HG03439 (cell line): ENCODE measurements around the gene CDCP2.
"Not testable (repeated sequence)": the region's sequence is repeated elsewhere in the genome, so short reads cannot be mapped to it uniquely, and the experiment has no call there.

ENCODE experiments used
- ATAC-seq: cut with Tn5 transposase; IDR thresholded peaks from one replicate; pipeline ENCODE4 v1.9.1; 2021; ENCODE audit warnings: mild to moderate bottlenecking, moderate library complexity; ENCODE audit not compliant: unreplicated experiment

Gene CDCP2

DNA sequence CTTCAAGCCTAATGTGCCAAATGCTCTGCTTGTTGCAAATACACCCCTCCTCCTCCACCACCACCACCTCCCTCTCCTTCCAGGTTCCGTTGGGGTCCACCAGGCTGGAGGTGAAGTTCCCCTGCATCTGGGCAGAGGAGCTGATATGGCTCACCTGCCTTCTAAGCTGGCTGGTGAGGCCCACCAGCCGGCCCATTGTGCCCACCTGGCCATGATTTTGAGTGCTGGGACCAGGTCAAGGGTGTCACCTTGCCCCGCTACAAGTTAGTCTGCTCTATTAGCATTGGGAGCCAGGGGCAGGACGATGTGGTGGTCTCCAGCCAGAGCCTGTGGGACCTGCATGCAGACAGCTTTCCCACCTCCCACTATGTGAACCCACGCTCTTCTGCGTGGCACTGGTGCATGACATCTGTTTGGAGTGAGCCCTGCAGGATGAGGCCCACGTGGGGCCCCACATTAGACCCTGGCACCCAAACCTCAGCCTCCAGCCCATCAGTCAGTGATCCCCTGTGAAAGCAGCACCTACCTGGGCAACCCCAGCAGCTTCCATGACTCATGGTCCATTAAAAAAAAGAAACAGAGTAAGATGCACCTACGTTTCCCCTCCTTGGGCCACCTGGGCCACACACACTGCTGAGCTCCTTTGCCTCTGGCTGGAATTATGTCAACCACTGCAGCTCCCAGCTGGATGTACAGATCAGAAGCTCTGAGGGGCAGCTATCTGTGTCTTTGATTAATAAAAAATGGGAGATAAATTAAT, 15.6 kb upstream of the CDCP2 start:
- ATAC-seq = no peak

DNA sequence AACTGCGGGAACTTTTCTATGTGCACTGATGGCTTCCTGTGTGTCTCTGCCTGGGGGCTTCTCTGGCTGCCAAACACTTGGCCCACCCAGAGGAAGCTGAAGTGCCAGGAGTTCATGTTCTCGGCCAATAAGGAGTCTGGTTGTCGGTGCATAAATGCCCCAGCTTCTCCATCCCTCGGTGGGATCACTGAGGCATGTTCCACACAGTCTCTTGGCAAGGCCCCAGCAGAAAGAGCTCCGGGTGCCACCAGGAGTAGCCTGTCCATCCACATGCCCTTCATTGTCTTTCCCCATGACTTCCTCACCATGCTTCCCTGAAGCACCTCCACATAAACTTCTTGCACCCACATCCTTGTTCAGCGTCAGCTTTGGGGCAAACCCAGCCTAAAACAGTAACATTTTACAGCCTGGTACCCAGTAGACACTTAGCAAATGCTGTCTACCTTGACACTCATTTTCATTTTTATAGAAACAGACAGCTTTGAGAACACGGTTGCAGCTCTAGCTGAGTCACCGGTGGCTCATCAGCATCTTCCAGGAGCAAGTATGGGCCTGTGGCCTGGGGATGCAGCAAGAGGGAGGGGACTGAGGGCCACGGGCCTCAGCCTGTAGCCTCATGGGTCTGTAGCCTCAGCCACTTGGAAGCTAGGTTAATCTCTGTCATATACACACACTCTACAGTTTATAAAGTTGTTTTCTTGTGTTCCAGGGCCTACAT, 14.8 kb upstream of the CDCP2 start:
- no peak for ATAC-seq

DNA sequence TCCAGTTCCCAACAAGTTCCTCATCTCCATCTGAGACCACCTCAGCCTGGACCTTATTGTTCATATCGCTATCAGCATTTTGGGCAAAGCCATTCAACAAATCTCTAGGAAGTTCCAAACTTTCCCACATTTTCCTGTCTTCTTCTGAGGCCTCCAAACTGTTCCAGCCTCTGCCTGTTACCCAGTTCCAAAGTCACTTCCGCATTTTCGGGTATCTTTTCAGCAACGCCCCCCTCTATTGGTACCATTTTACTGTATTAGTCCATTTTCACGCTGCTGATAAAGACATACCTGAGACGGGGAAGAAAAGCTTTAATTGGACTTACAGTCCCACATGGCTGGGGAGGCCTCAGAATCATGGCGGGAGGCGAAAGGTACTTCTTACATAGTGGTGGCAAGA, 13.6 kb upstream of the CDCP2 start:
- ATAC-seq = not testable (repeated sequence)

DNA sequence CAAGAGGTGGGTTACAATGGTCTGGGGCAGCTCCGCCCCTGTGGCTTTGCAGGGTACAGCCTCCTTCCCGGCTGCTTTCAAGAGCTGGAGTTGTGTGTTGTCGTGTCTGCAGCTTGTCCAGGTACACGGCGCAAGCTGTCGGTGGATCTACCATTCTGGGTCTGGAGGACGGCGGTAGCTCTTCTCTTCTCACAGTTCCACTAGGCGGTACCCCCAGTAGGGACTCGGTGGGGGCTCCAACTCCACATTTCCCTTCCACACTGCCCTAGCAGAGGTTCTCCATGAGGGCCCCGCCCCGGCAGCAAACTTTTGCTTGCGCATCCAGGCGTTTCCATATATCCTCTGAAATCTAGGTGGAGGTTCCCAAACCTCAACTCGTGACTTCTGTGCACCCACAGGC, 12.3 kb upstream of the CDCP2 start:
- ATAC-seq = no peak

DNA sequence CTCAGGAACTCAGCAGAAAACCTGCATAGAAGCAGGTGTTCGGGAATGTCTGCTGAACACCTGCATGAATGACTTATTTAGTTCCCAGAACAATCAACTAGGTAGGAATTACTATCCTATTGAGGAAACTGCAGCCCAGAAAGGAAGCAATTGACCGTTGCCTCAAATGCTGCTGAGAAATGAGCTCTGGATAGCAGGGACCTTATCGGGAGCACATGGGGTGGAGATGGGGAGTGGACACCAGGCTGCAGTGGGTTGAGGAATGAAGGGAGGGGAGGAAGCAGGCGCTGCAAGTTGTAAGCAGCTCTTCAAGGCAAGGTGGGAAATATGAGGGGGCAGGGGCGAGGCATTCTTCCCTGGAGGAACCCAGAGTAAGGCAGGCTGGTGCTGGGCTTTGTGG, 10.8 kb upstream of the CDCP2 start:
- ATAC-seq = no peak

DNA sequence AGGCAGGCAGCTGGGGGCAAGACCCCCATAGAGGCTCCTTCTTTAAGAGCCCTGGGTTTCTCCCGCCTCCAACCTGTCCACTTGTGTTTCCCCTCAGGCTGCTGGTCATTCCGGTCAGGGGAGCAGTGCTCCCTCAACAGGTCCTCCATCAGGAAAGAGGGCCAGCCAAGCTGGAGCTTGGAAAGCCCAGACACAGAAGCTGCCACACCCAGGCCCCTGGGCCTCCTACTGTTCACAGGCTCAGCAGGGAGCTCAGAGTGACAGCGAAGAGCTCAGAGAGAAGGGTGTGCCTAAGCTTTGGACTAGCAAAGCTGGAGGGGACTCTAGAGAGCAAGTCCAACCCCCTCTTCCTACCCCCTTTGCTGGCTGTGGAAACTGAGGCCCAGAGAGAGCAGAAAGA, 10.3 kb upstream of the CDCP2 start:
- ATAC-seq = no peak

DNA sequence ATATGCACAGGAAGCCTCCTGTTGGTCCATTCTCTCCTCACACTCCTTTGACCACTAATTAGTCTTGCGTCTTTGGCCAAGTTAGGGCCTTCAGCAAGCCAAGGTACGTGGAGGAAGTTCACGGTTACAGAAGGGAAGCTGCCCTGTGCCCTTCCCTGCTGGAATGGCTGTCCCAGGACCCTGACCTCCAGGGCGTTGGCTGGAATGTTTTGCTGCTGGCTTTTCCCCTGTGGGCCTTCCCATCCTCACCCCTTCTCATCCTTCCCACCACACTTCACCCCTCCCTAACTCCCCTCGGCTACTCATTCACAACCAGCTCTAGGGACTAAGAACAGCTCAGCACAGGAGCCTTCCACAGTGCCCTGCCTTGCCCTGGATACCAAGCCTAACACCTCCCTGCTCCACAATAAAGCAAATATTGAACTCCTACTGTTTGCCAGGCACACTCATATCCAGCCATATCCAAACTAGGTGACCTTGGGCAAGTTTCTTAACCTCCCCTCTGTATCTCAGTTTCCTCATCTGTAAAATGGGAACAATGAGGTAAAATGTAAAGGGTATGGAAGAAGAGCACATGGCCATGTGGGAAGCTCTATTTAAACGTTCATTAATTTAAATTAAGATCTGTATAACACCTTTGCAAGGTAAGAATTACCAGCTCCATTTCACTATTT, 8.8 kb upstream of the CDCP2 start:
- ATAC-seq = no peak

DNA sequence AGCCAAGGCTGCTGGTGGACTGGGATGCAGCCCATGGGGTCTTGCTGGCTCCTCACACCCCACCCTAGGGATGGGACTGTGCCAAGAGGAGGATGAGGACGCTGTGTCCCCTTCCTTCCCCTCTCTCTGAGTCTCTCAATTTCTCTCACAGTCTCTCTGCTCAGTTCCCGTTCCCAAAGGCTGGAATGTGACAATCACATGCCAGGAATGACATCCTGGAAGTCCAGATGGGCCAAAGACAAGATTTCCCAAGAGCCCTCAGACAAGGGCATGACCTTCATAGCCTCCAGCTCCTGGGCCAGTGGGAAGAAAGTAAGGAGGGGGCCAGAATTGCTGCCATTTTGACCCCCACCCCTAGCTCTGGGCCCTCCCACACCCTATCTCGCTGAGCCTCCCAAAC, 7.6 kb upstream of the CDCP2 start:
- no peak for ATAC-seq

DNA sequence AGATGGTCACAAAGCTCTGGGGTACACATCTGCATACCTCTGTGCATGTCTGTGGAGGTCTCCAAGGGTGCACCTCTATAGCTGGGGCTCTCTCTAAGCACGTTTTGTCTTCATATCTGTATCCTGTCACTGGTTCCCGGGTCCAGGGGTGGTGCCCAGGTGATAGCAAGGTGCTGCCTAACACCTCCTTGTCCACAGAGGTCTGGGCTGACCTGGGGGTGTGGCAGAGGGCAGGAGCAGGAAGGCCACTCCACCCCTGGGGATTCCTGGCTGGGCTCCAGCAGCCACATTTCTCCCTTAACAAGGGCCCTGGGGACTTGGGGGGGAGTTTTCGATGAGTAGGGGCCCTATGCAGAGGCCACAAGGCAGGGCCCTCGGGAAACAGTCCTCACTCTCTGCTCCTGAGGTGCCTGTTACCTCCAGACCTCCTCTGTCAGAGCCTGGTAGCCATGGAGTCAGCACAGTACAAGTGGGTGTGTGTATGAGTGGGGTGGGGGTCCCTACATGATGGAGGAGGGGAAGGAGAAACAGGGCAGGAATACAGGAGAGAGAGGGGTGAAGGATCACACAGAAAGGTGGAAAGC, 7.0 kb upstream of the CDCP2 start:
- ATAC-seq = no peak

DNA sequence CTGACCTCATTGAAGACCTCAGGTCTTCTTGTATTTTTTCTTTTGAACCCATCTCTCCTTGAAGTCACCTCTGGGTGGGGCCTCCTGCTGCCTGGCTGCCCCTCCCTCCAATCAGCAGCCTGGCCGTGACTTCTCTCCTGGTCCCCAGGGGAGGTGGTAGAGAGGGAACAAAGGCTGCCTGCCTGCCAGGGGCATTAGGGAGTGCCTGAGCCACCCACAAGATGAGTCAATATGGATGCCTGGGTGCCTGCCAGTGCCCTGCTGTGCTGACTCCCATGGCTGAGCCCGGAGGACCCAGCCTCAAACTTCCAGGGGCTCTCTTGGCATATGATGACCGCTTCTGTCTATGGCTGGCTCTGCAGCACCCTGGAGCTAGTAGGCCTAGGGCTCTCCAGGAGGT, 5.3 kb upstream of the CDCP2 start:
- no peak for ATAC-seq

DNA sequence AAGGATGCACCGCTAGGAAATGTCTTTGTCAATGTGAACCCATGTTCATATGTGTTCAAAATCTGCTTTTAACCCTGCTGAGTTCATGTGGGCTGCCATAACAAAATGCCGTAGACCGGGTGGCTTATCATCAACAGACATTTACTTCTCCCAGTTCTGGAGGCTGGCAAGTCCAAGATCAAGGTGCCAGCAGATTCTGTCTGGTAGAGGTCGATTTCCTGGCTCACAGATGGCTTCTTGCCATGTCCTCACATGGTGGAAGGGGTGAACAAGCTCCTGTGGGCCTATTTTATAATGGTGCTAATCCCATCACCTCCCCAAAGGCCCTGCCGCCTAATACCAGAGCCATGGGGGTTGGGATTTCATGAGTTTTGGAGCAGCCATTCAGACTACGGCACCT, 4.6 kb upstream of the CDCP2 start:
- no peak for ATAC-seq

DNA sequence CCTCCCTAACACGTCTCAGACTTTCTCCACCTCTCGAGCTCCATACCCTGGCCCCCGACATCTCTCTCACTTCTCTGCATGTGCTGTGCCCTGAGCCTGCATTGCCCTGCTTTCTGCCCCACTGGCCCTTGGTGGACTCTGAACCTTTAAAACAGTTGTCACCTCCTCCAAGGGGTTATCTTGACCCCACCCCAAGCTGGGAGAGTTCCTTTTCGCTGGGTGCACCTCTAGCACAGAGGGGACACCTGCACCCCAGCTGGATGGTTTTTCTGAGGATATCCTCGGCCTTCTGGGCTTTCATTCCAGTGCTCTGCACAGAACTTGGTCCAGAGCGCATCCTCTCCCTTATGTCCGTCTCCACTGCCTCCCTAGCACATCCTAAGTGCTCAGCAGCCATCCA, 4.2 kb upstream of the CDCP2 start:
- ATAC-seq = no peak

DNA sequence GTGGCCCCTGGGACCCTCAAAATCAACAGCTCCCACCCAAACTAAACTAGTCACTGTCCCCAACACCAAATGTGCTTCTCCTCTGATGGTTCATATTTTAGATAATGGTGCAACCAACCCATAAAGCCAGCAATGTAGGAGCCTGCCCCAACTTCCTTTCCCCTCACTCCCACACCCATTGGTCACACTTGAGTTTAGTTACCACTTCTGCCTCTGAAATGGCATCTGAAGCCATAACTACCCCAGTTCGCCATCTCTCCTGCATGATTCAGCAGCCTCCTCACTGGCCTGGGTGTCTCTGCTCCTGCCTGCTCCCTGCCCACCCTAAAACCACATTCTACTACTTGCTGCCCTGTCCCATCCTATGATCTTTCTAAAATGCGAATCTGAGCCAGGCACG, 3.4 kb upstream of the CDCP2 start:
- no peak for ATAC-seq

DNA sequence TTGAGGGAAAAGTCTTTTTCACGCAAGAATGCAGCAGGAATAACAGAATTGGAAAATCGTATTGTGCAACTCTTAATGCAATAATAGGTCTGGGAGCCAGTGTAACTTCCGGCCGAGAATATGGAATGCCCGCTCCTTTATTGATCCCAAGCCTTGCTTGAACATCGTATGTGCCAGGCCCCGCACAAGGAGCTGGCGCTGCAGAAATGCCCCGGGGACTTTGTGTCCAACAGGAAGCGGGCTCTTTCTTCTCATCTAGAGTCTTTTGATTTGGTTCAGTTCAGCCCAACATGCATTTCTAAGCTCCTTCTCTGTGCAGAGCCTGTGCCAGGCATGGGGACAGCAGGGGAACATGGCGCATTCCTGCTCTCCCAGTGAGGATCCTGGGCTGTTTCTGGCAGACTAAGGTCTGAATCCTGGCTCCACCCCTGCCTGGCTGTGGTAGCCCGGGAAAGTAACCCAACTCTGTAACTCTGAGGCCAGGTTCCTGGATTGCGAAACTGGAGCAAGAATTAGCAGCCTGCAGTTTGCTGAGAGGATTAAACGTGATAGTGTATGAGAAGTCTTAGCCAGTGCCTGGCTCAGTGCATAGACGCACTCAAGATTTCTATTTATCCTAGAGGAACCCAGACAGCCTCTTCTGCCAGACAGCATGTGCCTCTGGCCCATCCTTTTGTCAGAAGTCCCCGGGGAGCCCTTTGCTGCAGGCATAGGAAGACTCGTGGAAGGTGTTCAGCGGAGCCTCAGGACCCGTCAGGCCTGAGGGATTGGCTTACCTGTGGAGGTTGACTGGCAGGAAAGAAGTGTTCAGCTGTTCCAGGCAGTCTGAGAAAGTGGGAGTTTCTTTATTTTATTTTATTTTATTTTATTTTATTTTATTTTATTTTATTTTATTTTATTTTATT, 987 bp upstream of the CDCP2 start:
- ATAC-seq = no peak

DNA sequence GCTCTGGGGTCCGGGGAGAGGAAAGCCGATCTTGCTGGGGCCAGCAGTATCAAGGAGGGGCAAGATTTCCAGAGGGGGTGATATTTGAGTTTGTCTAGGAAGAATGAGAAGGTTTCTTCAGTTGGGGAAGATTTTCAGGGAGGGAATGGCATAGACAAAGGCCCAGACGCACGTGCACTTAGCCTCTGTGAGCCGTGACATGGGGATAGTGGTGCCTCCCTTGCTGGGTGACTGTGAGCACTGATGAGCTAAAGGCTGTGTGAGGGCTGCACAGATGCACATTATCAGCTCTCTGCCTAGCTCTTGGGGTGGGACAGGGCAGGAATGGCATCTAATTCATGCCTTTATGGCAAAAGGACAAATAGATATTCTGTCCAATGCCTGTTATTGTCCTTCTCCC, 1.8 kb downstream of the CDCP2 start:
- ATAC-seq = no peak

DNA sequence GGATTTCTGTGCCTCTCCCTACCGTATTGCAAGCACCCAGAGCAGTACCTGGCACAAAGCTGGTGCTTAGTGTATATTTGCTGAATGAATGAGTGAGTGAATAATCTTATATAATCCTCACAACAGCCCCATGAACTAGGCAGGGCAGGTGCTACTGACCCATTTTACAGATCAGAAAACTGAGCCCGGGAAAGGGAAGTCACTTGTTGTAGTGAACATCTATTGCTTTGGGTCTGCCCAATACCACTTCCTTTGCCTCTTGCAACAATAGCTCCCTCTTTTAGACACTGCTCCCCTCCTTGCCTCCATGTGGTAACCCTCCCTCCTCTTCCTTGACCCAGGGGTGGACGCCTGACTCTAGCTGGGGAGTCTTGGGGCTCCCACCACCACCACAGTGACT, 3.1 kb downstream of the CDCP2 start:
- ATAC-seq = no peak

DNA sequence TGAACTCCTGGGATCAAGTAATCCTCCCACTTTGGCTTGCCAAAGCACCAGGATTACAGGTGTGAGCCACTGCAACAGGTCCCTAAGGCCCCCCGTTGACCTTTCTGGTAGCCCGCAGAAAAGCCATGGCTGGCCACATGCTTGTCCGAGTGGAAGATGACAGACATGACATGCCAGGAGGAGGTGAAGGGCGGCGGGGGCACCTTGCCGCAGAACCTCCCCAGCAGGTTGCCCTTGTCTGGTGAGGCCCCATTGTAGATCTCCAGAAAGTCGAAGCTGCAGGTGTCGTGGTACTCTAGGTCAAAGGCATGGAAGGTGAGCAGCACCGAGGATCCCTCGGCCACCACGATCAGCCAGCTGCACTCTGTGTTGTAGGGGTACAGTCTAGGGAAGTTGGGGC, 8.4 kb downstream of the CDCP2 start:
- no peak for ATAC-seq

DNA sequence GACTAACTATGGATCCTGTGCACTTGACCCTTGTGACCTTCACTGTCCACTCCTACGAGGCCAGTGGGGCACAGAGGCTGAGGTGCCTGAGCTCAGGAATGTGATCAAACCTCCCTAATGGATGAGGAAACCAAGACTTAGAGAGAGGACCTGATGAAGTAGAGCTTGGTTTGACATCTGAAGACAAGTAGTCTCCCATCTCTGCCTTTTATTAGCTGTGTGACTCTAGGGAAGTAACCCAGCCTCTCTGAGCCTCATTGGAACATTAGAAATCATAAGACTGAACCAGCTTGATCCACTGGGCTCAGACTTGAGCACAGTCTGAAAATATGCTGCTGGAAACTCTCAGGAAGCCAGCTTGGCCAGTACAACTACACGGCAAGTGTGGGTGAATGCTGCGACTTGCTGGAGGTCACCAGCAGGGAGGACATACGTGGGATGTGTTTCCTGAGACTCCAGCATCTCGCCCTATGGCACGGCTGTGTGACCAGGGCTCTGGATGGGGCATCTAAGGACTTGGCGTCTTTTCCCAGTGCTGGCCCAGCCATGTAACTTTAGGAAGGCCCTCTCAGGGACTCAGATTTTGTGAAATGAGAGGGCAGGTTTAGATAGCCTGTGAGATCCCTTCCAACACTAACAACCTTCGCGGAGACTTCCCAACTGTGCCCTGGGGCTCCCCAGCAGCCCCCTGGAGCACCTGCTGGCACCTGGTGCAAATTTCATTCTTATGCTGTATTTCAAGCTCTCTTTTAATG, 10.5 kb downstream of the CDCP2 start:
- ATAC-seq = no peak

DNA sequence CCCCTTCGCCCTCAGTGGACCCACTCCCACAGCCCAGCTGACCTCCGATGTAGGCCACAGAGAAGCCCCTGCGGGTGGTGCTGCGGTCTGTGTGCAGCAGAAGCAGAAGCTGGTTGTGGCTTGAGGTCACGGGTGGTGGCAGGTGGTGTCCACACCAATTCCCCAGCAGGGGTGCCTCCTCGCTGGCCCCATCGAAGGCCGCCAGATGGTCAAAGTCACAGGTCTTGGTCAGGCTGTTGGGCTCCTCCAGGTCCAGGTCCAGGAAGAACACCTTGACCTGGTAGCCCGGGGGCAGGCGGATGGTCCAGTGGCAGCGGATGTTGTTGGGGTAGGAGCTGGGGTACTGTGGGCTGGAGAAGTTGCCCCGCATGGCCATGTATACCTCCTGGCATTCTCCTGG, 13.1 kb downstream of the CDCP2 start:
- ATAC-seq = no peak

DNA sequence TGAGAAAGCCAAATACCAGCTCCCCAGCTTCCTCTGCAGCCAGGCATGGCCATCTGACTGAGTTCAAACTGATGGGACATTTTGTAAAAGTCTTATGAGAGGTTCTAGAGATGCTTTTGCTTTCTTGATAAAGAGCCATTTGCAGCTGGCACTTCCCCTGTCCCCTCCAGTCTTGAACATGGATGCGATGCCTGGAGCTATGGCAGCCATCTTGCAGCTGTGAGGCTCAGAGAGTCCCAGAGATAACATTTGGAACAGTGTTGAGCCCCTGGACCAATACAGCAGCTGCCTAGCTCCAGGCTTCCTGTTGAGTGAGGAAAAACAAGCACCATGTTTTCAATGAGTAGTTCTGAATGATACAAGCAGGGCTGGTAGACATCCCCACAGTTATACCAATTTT, 13.8 kb downstream of the CDCP2 start:
- no peak for ATAC-seq
